Measurements from ENCODE around the gene PRTG.

Gene PRTG

DNA sequence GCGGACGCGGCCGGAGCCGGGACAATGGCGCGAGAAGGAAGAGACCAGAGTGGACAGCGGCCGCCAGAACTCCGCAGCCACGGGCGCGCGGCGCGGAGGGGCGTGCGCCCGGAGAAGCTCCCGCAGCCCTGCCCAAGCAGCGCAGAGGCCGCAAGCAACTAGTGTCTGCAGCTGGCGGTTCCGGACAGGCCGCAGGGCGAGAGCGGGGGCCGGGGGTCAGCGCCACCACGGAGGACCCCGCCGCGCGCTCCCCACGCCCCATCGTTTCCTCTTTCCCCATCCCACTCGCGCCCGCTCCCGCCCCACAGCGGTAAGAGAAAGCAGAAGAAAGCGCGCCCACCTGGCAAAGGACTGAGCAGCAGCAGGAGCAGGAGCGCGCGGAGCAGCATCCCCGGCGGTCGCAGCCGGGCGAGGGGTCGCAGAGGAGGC is 440 bp downstream of the PRTG start:
- TF ChIP-seq, protein P1, sequence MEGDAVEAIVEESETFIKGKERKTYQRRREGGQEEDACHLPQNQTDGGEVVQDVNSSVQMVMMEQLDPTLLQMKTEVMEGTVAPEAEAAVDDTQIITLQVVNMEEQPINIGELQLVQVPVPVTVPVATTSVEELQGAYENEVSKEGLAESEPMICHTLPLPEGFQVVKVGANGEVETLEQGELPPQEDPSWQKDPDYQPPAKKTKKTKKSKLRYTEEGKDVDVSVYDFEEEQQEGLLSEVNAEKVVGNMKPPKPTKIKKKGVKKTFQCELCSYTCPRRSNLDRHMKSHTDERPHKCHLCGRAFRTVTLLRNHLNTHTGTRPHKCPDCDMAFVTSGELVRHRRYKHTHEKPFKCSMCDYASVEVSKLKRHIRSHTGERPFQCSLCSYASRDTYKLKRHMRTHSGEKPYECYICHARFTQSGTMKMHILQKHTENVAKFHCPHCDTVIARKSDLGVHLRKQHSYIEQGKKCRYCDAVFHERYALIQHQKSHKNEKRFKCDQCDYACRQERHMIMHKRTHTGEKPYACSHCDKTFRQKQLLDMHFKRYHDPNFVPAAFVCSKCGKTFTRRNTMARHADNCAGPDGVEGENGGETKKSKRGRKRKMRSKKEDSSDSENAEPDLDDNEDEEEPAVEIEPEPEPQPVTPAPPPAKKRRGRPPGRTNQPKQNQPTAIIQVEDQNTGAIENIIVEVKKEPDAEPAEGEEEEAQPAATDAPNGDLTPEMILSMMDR (IDR thresholded peaks at IDR 0.05; ENCODE audit: insufficient read depth, missing control alignments): peak; percentile 7
- FAIRE-seq (no peak), DNase-seq (ENCODE audit: insufficient read length, low spot score) (no peak)

GRCh38 chr15:55741833-55742497 is 987 bp downstream of the PRTG start:
- TF ChIP-seq, protein P1 (IDR thresholded peaks at IDR 0.05; ENCODE audit: insufficient read depth, missing control alignments): peak; percentile 24
- DNase-seq (ENCODE audit: insufficient read length, low spot score) (no peak), FAIRE-seq (no peak)

GRCh38 chr15:55740981-55741832 is 1.7 kb downstream of the PRTG start:
- TF ChIP-seq, protein P1 (IDR thresholded peaks at IDR 0.05; ENCODE audit: insufficient read depth, missing control alignments): no peak
- no peak for DNase-seq (ENCODE audit: insufficient read length, low spot score)
- FAIRE-seq: no peak

DNA sequence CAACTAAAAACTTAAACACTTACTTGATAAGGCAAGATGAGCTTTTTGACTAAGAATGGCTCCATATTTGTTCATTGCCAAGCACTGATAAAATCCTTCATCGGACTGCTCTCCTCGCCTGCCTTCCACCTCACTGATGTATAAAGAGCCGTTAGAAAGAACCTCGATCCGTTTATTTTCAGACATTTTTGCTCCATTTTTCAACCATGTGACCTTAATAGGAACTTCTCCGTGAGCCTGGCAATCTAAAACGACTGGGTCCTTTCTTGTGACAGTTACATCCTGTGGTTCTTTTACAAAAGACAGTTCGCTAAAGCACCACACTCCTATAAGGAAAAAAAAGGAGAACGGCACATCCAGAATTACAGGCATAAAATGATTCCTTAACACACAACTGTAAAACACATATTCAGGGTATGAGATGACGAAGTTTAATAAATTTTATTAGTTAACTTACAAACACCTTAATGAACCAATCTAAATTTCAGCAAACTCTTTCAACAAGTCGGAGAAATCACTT is 2.5 kb downstream of the PRTG start:
- DNase-seq (ENCODE audit: insufficient read length, low spot score): no peak
- TF ChIP-seq, protein P1 (IDR thresholded peaks at IDR 0.05; ENCODE audit: insufficient read depth, missing control alignments): no peak
- FAIRE-seq: no peak

- no peak for FAIRE-seq
- no peak for DNase-seq (ENCODE audit: insufficient read length, low spot score)
- TF ChIP-seq, protein P1 (IDR thresholded peaks at IDR 0.05; ENCODE audit: insufficient read depth, missing control alignments): no peak
These were observed 3.3 kb downstream of the PRTG start for GRCh38 chr15:55739641-55740040.

DNA sequence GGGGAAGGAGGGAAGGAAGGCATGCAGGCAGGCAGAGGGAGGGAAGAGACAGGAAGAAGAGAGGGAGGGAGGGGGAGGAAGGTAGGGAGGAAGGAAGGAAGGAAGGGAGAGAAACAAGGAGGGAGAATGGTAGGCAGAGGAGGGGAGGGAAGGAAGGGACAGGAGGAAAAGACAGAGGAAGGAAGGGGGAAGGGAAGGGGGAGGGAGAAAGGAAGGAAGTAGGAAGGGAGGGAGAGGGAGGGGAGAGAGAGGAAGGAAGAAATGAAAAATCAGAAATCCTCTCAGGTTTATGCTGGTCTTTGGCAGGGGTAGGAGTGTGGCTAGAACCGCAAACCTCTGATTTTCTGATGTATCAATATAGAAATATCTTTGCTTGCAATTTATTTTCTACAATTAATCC is 4.2 kb downstream of the PRTG start:
- DNase-seq (ENCODE audit: insufficient read length, low spot score) (no peak), FAIRE-seq (no peak)
- TF ChIP-seq, protein P1 (IDR thresholded peaks at IDR 0.05; ENCODE audit: insufficient read depth, missing control alignments): no peak

Data from D721Med (cell line).